ENCODE measurements around the gene PON1.

GRCh38 chr7:95304990-95305389, 19.3 kb downstream of the PON1 start:
- TF ChIP-seq, protein P1, sequence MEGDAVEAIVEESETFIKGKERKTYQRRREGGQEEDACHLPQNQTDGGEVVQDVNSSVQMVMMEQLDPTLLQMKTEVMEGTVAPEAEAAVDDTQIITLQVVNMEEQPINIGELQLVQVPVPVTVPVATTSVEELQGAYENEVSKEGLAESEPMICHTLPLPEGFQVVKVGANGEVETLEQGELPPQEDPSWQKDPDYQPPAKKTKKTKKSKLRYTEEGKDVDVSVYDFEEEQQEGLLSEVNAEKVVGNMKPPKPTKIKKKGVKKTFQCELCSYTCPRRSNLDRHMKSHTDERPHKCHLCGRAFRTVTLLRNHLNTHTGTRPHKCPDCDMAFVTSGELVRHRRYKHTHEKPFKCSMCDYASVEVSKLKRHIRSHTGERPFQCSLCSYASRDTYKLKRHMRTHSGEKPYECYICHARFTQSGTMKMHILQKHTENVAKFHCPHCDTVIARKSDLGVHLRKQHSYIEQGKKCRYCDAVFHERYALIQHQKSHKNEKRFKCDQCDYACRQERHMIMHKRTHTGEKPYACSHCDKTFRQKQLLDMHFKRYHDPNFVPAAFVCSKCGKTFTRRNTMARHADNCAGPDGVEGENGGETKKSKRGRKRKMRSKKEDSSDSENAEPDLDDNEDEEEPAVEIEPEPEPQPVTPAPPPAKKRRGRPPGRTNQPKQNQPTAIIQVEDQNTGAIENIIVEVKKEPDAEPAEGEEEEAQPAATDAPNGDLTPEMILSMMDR (IDR thresholded peaks at IDR 0.05; ENCODE audit: borderline replicate concordance, extremely low read depth, low read length, poor library complexity, severe bottlenecking), result no peak
- TF ChIP-seq EZH2 (IDR thresholded peaks at IDR 0.05; ENCODE audit: borderline replicate concordance, low read depth, low read length, severe bottlenecking), result no peak

Data from DND-41 (cell line).